Measurements from ENCODE around the gene CHRNE. TPM values are rescaled to one million over a fixed set of nuclear protein-coding genes. Genes with fewer than 3 reads are reported as not detected.

CHRNE gene
- total and polyA plus RNA-seq, 2 of the 8 experiments (the other 6 are each of a cell fraction or from before 2014, with no cell fraction given) = 0.15 to 0.33 TPM

DNA sequence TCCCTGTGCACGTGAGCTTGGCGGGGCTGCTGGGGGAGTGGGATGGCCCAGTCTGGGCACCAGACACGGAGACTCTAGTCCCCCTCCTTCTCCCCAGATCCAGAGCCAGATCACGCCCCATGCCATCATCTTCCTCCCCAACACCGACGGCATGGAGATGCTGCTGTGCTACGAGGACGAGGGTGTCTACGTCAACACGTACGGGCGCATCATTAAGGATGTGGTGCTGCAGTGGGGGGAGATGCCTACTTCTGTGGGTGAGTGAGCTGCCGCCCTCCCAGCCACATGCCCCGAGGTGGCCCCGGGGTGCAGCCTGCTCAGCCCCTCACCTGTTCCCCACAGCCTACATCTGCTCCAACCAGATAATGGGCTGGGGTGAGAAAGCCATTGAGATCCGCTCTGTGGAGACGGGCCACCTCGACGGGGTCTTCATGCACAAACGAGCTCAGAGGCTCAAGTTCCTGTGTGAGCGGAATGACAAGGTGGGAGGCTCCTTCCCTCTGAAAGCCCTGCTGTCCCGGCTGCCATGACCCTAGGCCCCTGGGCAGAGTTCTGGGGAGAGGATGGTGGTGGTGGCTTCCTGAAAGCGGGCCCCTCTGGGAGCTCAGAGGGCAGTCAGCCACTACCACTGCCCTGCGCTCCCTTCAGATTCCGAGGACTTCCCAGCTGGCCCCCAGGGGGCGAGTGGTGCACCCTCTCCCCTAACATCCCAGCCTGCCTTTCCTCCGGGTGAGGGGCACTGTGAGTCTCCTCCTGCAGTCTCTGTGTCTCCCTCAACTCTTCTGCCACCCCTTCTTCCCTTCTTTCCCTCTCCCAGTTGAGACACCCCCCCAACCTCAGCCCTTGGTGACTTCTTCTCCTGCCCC is 6.3 kb downstream of the CHRNE start:
- H4K5ac ChIP-seq (ENCODE audit: insufficient read length, low read depth, low read length) = no peak overlapping the region
- CTCF ChIA-PET (ENCODE audit: partially characterized antibody) = interaction anchor here (0.6 to 3.2 kb wide), 24 partner anchors 9 to 328 kb away, joined by 3 to 17 read pairs (median 3); partner anchors contain the start of genes GLTPD2 and PLD2
- TF ChIP-seq TAF7 (optimal IDR thresholded peaks at IDR 0.05; ENCODE audit: borderline replicate concordance, low read depth, low read length) = no peak
- TF ChIP-seq, protein P1, sequence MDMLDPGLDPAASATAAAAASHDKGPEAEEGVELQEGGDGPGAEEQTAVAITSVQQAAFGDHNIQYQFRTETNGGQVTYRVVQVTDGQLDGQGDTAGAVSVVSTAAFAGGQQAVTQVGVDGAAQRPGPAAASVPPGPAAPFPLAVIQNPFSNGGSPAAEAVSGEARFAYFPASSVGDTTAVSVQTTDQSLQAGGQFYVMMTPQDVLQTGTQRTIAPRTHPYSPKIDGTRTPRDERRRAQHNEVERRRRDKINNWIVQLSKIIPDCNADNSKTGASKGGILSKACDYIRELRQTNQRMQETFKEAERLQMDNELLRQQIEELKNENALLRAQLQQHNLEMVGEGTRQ (IDR thresholded peaks at IDR 0.05; ENCODE audit: low read length) = no peak
- TF ChIP-seq POLR2AphosphoS5 (IDR thresholded peaks at IDR 0.05; ENCODE audit: low read depth, low read length) = no peak
- no peak for TF ChIP-seq KDM5A (IDR thresholded peaks at IDR 0.05; ENCODE audit: low read length)
- TF ChIP-seq HDAC2 (IDR thresholded peaks at IDR 0.05; ENCODE audit: borderline replicate concordance in 1 of 2, low read depth in 2 of 2, low read length in 2 of 2) = no peak
- no peak for TF ChIP-seq TCF12 (IDR thresholded peaks at IDR 0.05; ENCODE audit: low read depth, low read length)
- TF ChIP-seq, protein P2, sequence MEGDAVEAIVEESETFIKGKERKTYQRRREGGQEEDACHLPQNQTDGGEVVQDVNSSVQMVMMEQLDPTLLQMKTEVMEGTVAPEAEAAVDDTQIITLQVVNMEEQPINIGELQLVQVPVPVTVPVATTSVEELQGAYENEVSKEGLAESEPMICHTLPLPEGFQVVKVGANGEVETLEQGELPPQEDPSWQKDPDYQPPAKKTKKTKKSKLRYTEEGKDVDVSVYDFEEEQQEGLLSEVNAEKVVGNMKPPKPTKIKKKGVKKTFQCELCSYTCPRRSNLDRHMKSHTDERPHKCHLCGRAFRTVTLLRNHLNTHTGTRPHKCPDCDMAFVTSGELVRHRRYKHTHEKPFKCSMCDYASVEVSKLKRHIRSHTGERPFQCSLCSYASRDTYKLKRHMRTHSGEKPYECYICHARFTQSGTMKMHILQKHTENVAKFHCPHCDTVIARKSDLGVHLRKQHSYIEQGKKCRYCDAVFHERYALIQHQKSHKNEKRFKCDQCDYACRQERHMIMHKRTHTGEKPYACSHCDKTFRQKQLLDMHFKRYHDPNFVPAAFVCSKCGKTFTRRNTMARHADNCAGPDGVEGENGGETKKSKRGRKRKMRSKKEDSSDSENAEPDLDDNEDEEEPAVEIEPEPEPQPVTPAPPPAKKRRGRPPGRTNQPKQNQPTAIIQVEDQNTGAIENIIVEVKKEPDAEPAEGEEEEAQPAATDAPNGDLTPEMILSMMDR (IDR thresholded peaks at IDR 0.05; ENCODE audit: control extremely low read depth in 1 of 3, insufficient read depth in 1 of 3, low read depth in 1 of 3, low read length in 3 of 3) = no peak

More for the DNA sequence above, 6.3 kb downstream of the CHRNE start:
- Histone ChIP-seq H3K27me3 (replicated peaks in 1 of 4; ENCODE audit: control insufficient read depth in 3 of 4, extremely low read depth in 1 of 4, insufficient read depth in 3 of 4, low read length in 3 of 4) (no peaks in the 10 kb centered on the region), H3K36me3 (ENCODE audit: control insufficient read depth in 2 of 4, insufficient read depth in 4 of 4, low read length in 3 of 4) (peaks cover 7 to 24% (median 20%) of the 10 kb centered on the region in 4 experiments), H2BK5ac (ENCODE audit: low read depth, low read length) (no peak overlapping the region; the same call in 1 of the 2 replicates), H4K20me1 (replicated peaks in 1 of 2; ENCODE audit: control insufficient read depth in 1 of 2, insufficient read depth in 2 of 2, low read length in 2 of 2) (peaks cover 0 to 10% of the 10 kb centered on the region in 2 experiments), H3K27ac (ENCODE audit: low read depth, low read length) (0 out of 2 replicates have a peak overlapping the region, but pooled peaks have one; percentile 55), H3K79me2 (ENCODE audit: control insufficient read depth in 1 of 2, insufficient read depth in 2 of 2, low read length in 2 of 2) (no peaks in the 10 kb centered on the region), H3K14ac (ENCODE audit: insufficient read length) (no peak overlapping the region), H3K18ac (ENCODE audit: extremely low read depth, low read length) (no peak overlapping the region), H3K23ac (ENCODE audit: insufficient read length) (no peak overlapping the region), H2BK20ac (ENCODE audit: low read length) (no peak overlapping the region), H3K56ac (replicated peaks; ENCODE audit: insufficient read length, low read depth, low read length) (no peak overlapping the region), H3K4me3 (ENCODE audit: extremely low read depth in 1 of 4, insufficient read depth in 2 of 4, low read depth in 3 of 4, low read length in 4 of 4) (no peak overlapping the region), H3K79me1 (ENCODE audit: low read depth, low read length) (no peaks in the 10 kb centered on the region; the same call in 1 of the 2 replicates), H2BK15ac (ENCODE audit: low read length) (no peak overlapping the region), H3K9me3 (ENCODE audit: insufficient read depth in 2 of 2, low read depth in 1 of 2, low read length in 1 of 2) (no peaks in the 10 kb centered on the region), H3K4me1 (replicated peaks in 1 of 4; ENCODE audit: control insufficient read depth in 3 of 4, insufficient read depth in 4 of 4, low read length in 3 of 4) (peaks cover 0 to 9% (median 3%) of the 10 kb centered on the region in 4 experiments; a peak in 5 of 7 replicates), H2AFZ (ENCODE audit: low read length) (no peak overlapping the region), H3K4ac (replicated peaks; ENCODE audit: insufficient read length, low read depth, low read length) (no peak overlapping the region), H3K23me2 (ENCODE audit: low read depth, low read length) (peaks cover 3% of the 10 kb centered on the region; the same call in 1 of the 2 replicates), H2BK120ac (replicated peaks; ENCODE audit: low read depth, low read length) (no peak overlapping the region), H4K8ac (ENCODE audit: extremely low read depth, insufficient read depth, low read length) (peak overlapping the region; percentile 54), H3K4me2 (ENCODE audit: insufficient read depth in 1 of 2, low read depth in 2 of 2, low read length in 2 of 2) (no peak overlapping the region), H2BK12ac (ENCODE audit: low read depth, low read length) (no peak overlapping the region), H3K9ac (replicated peaks in 1 of 4; ENCODE audit: extremely low read depth in 1 of 4, low read depth in 3 of 4, low read length in 3 of 4) (no peak overlapping the region), H4K91ac (replicated peaks; ENCODE audit: insufficient read length, low read length) (no peak overlapping the region), H2AK5ac (ENCODE audit: low read depth, low read length) (no peak overlapping the region)
- 92% methylated on average over 17 of the region's 27 CpGs; no CpG with 5 or more reads in 1 of the 2 experiments for WGBS, 2 experiments (ENCODE audit: extremely low coverage in 1 of 2, insufficient coverage in 1 of 2, insufficient read length in 1 of 2, insufficient replicate concordance in 2 of 2, low coverage in 1 of 2, low lambda C conversion rate in 2 of 2, missing lambda C conversion rate in 1 of 2)
- FAIRE-seq (no peak), DNase-seq (ENCODE audit: low read depth in 1 of 2, low spot score in 2 of 2) (no peak)
- POLR2A ChIA-PET (ENCODE audit: partially characterized antibody) = interaction anchor here (0.5 to 2.1 kb wide), 11 partner anchors 12 to 303 kb away, joined by 3 to 5 read pairs (median 3); partner anchors contain the start of genes PELP1 and SPAG7

Data from H1 (cell line).